Suprapubic skin (tissue), 3 donors: ENCODE data around the gene NIPBL.

Experiments
- CTCF ChIP-seq, 2 donors: fragments of 200-600 bp in 1 of 2; fragments of 450-650 bp in 1 of 2; sonication (generic) in 1 of 2; IDR thresholded peaks; one replicate each; pipeline ENCODE4 v1.5.1; 2016 to 2019; ENCODE audit warnings: antibody characterized with exemption in 2 of 2, mild to moderate bottlenecking in 1 of 2, moderate library complexity in 1 of 2
- EP300 ChIP-seq: sonication (generic); formaldehyde crosslinking; IDR thresholded peaks from one replicate; pipeline ENCODE4 v1.6.1; 2017; ENCODE audit warnings: antibody characterized with exemption

GRCh38 chr5:37045703-37046102, 169.1 kb downstream of the NIPBL start:
- TF ChIP-seq CTCF (IDR thresholded peaks at IDR 0.05) = no peak
- TF ChIP-seq EP300 = no peak
